Gastroesophageal sphincter (tissue), 4 donors: ENCODE measurements around the gene HOXB4. TPM values are rescaled to one million over a fixed set of nuclear protein-coding genes. Genes with fewer than 3 reads are reported as not detected.

Source experiments
- ATAC-seq: fragments of 150-250 bp; one replicate; pipeline ENCODE4 v1.9.1; 2016; ENCODE audit warnings: mild to moderate bottlenecking, moderate library complexity
- H3K27ac ChIP-seq, 4 donors: fragments of 200-600 bp; sonication (generic) in 3 of 4; 1 replicate in 3 of 4; 2 replicates in 1 of 4; pipeline ENCODE4 v1.5.1; 2016 to 2019
- H3K27me3 ChIP-seq: fragments of 200-600 bp; sonication (generic); one replicate; pipeline ENCODE4 v1.5.1; 2019
- H3K36me3 ChIP-seq, 2 donors: fragments of 200-600 bp; sonication (generic); one replicate each; pipeline ENCODE4 v1.5.1; 2019; ENCODE audit warnings: control low read depth in 1 of 2
- H3K4me1 ChIP-seq, 3 donors: fragments of 200-600 bp; sonication (generic); 1 replicate in 2 of 3; 2 replicates in 1 of 3; pipeline ENCODE4 v1.5.1; 2016 to 2019; ENCODE audit warnings: control low read depth in 2 of 3
- H3K4me3 ChIP-seq, 2 donors: fragments of 200-600 bp; sonication (generic); one replicate each; pipeline ENCODE4 v1.5.1; 2019; ENCODE audit warnings: mild to moderate bottlenecking in 1 of 2, moderate library complexity in 1 of 2
- H3K9me3 ChIP-seq, 3 donors: fragments of 200-600 bp; sonication (generic); one replicate each; pipeline ENCODE4 v1.5.1; 2017 to 2019; ENCODE audit warnings: control low read depth in 2 of 3
- CTCF ChIP-seq, 4 experiments: fragments of 200-600 bp in 2 of 4; fragments of 450-650 bp in 2 of 4; sonication (generic) in 1 of 4; IDR thresholded peaks; one replicate each; pipeline ENCODE4 v1.5.1; 2017 to 2019; ENCODE audit warnings: antibody characterized with exemption in 4 of 4, mild to moderate bottlenecking in 2 of 4, moderate library complexity in 2 of 4
- EP300 ChIP-seq: sonication (generic); formaldehyde crosslinking; IDR thresholded peaks from one replicate; pipeline ENCODE4 v1.6.1; 2017; ENCODE audit warnings: antibody characterized with exemption, mild to moderate bottlenecking
- POLR2A ChIP-seq, 2 donors: fragments of 450-650 bp; IDR thresholded peaks; one replicate each; pipeline ENCODE4 v1.6.1; 2017; ENCODE audit warnings: antibody characterized with exemption in 2 of 2, mild to moderate bottlenecking in 2 of 2, moderate library complexity in 1 of 2
- POLR2AphosphoS5 ChIP-seq: sonication (generic); formaldehyde crosslinking; IDR thresholded peaks from one replicate; pipeline ENCODE4 v1.6.1; 2017; ENCODE audit warnings: antibody characterized with exemption
- WGBS, 2 donors: methylation state at CpG; one replicate each; pipeline ENCODE4 v1.1.5; 2018; ENCODE audit warnings: low coverage in 1 of 2; 5-methylcytosine and 5-hydroxymethylcytosine counted together
- total RNA-seq, 4 donors: library from RNA; depleted of rRNA; stranded (reverse); fragments of >200 nt; gene quantifications; one replicate each; pipeline ENCODE4 v1.1.0, GENCODE V29; 2016

Gene HOXB4
- total RNA-seq, 4 donors from 2014 or later = 3.0 to 12.9 (median 6.9) TPM

DNA sequence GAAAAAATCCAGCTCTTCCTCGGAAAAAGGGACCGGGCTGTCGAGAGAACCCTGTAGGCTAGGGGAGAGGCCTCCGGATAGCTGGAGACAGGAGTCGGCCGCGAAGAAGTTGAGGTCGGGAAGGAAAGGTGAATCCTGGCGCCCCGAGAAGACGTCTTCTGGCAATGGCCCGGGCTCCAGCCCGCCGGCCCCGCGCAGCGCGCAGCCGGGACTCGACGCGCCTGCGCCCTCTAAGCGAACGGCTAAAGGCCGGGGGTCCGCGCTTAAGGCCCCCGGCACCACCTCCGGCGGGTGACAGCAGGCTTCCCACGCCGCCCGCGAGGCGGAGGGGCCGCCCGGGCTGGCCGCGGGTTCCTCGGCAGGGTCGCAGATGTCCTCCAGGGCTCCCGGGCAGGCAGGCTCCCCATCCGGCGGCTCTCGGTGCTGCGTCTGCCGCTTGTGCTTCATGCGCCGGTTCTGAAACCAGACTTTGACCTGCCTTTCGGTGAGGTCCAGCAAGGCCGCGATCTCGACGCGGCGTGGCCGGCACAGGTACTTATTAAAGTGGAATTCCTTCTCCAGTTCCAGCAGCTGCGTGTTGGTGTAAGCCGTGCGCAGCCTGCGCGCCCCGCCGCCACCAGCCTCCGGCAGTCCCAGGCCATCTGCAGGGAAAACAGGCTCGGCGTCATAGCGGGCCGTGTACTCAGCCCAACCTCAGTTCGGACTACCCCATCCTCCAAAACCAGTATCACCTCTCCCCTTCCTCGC is 34.9 kb downstream of the HOXB4 start:
- H3K27ac ChIP-seq = peak overlapping the region; percentile 90 to 98 (median 96)
- TF ChIP-seq POLR2A (IDR thresholded peaks at IDR 0.05) = peak in 1 of 2 donors; percentile 21
- TF ChIP-seq EP300 = no peak
- TF ChIP-seq CTCF (IDR thresholded peaks at IDR 0.05) = peak in 3 of 4 experiments; percentile 35 to 58 (median 43)
- TF ChIP-seq POLR2AphosphoS5 = peak; percentile 11
- H3K4me1 ChIP-seq = peaks cover 8 to 56% (median 39%) of the 10 kb centered on the region in 3 donors
- H3K27me3 ChIP-seq = no peaks in the 10 kb centered on the region
- peak overlapping the region; percentile 73 to 81 for H3K4me3 ChIP-seq
- H3K36me3 ChIP-seq = peaks cover 0 to 5% of the 10 kb centered on the region in 2 donors
- WGBS, 2 donors = 0 to 1% methylated on average over 11 to 18 of the region's 72 CpGs
- no peak for ATAC-seq
- H3K9me3 ChIP-seq = no peaks in the 10 kb centered on the region

DNA sequence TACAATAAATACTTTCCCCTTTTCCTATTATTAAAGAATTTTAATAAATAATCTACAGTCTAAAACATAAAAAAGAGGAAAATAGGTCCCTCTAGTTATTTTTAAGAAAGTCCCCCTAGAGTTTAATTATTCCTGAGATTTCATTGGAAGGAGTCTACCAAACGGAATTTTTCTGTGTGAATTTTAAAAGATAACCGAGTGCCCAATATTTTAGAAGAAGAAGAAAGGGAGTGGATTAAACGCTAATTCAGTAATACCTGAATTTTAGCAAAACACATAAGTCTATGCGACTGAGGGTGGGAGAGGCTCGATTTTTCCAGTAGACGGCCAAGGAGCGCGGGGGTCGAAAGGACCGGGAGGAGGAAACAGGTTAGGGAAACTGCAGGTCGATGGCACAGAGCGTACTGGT is 35.4 kb downstream of the HOXB4 start:
- no peak for ATAC-seq
- Histone ChIP-seq H3K27ac (peak overlapping the region; percentile 90 to 98 (median 96)), H3K27me3 (no peaks in the 10 kb centered on the region), H3K4me3 (peak overlapping the region; percentile 73 to 81), H3K9me3 (no peaks in the 10 kb centered on the region), H3K36me3 (peaks cover 0 to 5% of the 10 kb centered on the region in 2 donors), H3K4me1 (peaks cover 8 to 50% (median 35%) of the 10 kb centered on the region in 3 donors)
- WGBS, 2 donors = 0 to 2% methylated on average over 12 of the region's 12 CpGs
- TF ChIP-seq EP300 (no peak), POLR2A (IDR thresholded peaks at IDR 0.05) (no peak), POLR2AphosphoS5 (no peak), CTCF (IDR thresholded peaks at IDR 0.05) (no peak)

GRCh38 chr17:48542114-48542656 is 36.0 kb downstream of the HOXB4 start:
- Histone ChIP-seq H3K4me3 (peak overlapping the region; percentile 73 to 81), H3K9me3 (no peaks in the 10 kb centered on the region), H3K4me1 (peaks cover 8 to 45% (median 32%) of the 10 kb centered on the region in 3 donors), H3K36me3 (peaks cover 0 to 5% of the 10 kb centered on the region in 2 donors), H3K27me3 (no peaks in the 10 kb centered on the region), H3K27ac (peak overlapping the region; percentile 90 to 98 (median 96))
- no peak for ATAC-seq
- TF ChIP-seq EP300 = no peak
- TF ChIP-seq POLR2A (IDR thresholded peaks at IDR 0.05) = no peak
- no peak for TF ChIP-seq POLR2AphosphoS5
- no peak for TF ChIP-seq CTCF (IDR thresholded peaks at IDR 0.05)
- WGBS, 2 donors = 7% methylated on average over 6 to 13 of the region's 27 CpGs

DNA sequence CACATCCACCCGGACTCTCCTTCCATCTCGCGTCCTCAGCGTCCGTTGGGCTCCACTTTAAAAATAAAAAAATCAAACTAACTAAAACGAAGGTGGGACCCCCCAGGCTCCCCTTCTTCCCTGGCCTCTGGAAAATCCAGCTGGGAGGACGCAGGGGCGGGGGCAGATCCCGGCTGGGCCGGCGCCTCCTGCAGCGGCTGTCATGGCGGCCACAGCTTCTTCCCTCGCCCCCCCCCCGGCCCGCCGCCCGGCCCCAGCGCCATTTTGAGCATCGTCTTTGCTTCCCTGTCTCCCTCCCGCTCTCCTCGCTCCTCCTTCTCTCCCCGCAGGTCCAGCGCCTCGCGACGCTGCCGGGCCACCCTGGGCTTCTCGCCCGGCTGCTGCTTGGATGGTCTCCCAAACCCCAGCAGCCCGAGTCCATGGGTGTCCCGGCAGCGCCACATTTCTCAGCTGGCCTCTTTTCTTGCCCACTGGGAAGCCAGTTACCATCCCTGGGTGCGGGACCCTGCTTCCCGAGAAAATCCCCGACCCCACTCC is 36.5 kb downstream of the HOXB4 start:
- peaks cover 8 to 40% (median 27%) of the 10 kb centered on the region in 3 donors for H3K4me1 ChIP-seq
- H3K27ac ChIP-seq = peak overlapping the region; percentile 90 to 98 (median 96)
- peak overlapping the region; percentile 73 to 81 for H3K4me3 ChIP-seq
- H3K9me3 ChIP-seq = no peaks in the 10 kb centered on the region
- peaks cover 0 to 5% of the 10 kb centered on the region in 2 donors for H3K36me3 ChIP-seq
- no peaks in the 10 kb centered on the region for H3K27me3 ChIP-seq
- ATAC-seq = peak; percentile 75
- whole genome bisulfite sequencing, 2 donors = 0% methylated on average over 10 to 25 of the region's 36 CpGs
- peak; percentile 49 to 62 for TF ChIP-seq POLR2A (IDR thresholded peaks at IDR 0.05)
- TF ChIP-seq CTCF (IDR thresholded peaks at IDR 0.05) = no peak
- peak; percentile 70 for TF ChIP-seq POLR2AphosphoS5
